HEK293T (cell line): ENCODE data around the gene RXFP4.

Source experiments
- FOXK2 ChIP-seq: fragments of 450-650 bp; IDR thresholded peaks from 2 replicates; pipeline ENCODE4 v1.6.1; 2016; ENCODE audit warnings: mild to moderate bottlenecking
- ZNF384 ChIP-seq: fragments of 450-650 bp; IDR thresholded peaks from 2 replicates; pipeline ENCODE4 v1.6.1; 2016

- TF ChIP-seq ZNF384 (no peak), FOXK2 (no peak)
Observed at GRCh38 chr1:155898888-155899287, 42.5 kb upstream of the RXFP4 start.
